ENCODE data around the gene RELB. TPM values are rescaled to one million over a fixed set of nuclear protein-coding genes. Genes with fewer than 3 reads are reported as not detected.

The RELB gene
- total RNA-seq, result 10 to 100 TPM in 3 of 4 donors, 1 to 10 TPM in 1; 8.1 to 15.1 (median 11.7) TPM

- TF ChIP-seq POLR2A (IDR thresholded peaks at IDR 0.05), result no peak
- TF ChIP-seq CTCF (IDR thresholded peaks at IDR 0.05), result no peak
- DNase-seq (ENCODE audit: low spot score in 2 of 2), result peak; percentile 93 to 99
- peak within 1 kb of the TSS; percentile 80 for H3K4me3 ChIP-seq (ENCODE audit: low read depth, poor library complexity, severe bottlenecking)
- intact Hi-C loops (cut with DNase I; ENCODE audit: low total_unique reads), result no loop called here
- WGBS, 2 donors, result 5 to 12% methylated on average over 13 to 19 of the region's 79 CpGs
Observed at GRCh38 chr19:45001087-45001739, at the start of gene RELB. Gene RELB, plus strand, starts transcription at chr19:45001464. Its CDS starts 116 bp downstream, at chr19:45001580.

GRCh38 chr19:44954278-44954648 lies 47.0 kb upstream of the RELB start:
- WGBS, 2 donors, result 22 to 27% methylated on average over 13 of the region's 13 CpGs
- peak in 1 of 2 donors; percentile 33 for DNase-seq (ENCODE audit: low spot score in 2 of 2)
- TF ChIP-seq POLR2A (IDR thresholded peaks at IDR 0.05) (no peak), CTCF (IDR thresholded peaks at IDR 0.05) (no peak)
- H3K4me3 ChIP-seq (ENCODE audit: low read depth, poor library complexity, severe bottlenecking), result peak overlapping the region; percentile 78
- intact Hi-C loops (cut with DNase I; ENCODE audit: low total_unique reads), result loop anchor here (5.0 kb wide), 1 partner anchor 52 kb away; no protein-coding TSS in a partner anchor

DNA sequence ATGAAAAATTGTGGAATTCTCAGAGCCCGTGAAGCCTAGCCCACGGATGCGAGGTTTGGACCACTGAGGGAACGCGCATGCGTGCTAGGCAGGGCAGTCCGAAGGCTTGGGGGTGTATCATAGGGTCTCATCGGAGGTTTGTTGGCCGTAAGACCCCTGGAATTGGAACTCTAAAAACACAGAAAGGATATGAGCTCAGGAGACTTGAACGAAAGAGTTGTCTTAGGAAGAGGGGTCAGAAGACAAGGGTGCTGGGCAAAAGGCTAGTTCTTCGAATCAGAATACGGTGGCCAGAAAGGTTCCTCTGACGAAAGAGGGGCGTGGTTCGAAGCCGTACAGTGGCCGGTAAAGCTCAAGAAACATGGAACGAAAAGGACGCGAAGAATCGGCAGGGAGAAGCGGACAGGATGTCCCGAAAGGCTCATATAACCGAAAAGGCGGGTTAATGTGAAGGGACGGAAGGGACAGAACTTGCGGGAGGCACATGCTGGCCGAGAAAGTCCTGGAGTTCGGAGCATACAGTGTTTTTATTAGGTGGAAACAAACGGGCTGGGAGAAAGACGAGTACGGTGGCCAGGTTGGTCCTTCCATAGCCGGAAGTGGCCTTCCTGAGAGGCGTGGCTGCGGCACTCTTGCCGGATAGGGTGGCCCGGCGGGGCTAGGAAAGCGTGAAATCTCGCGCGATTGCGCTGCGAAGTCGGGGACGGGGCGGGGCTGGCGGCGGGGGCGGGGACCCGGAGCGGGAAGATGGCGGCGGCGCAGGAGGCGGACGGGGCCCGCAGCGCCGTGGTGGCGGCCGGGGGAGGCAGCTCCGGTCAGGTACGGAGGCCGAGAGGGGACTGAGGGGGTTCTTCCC lies 46.4 kb upstream of the RELB start, which contains the start of gene CLPTM1:
Gene CLPTM1, plus strand, starts transcription at position 732 of the 856 bp plus-strand sequence. Its CDS starts 16 bp downstream, at position 748.
- intact Hi-C loops (cut with DNase I; ENCODE audit: low total_unique reads), result loop anchor here (5.0 kb wide), 1 partner anchor 53 kb away; no protein-coding TSS in a partner anchor
- H3K4me3 ChIP-seq (ENCODE audit: low read depth, poor library complexity, severe bottlenecking), result peak within 1 kb of the TSS; percentile 78
- peak; percentile 94 to 99 for DNase-seq (ENCODE audit: low spot score in 2 of 2)
- WGBS, 2 donors, result 0 to 1% methylated on average over 50 to 56 of the region's 65 CpGs
- peak in 1 of 2 donors; percentile 29 for TF ChIP-seq POLR2A (IDR thresholded peaks at IDR 0.05)
- TF ChIP-seq CTCF (IDR thresholded peaks at IDR 0.05), result peak in 1 of 3 donors; percentile 13

DNA sequence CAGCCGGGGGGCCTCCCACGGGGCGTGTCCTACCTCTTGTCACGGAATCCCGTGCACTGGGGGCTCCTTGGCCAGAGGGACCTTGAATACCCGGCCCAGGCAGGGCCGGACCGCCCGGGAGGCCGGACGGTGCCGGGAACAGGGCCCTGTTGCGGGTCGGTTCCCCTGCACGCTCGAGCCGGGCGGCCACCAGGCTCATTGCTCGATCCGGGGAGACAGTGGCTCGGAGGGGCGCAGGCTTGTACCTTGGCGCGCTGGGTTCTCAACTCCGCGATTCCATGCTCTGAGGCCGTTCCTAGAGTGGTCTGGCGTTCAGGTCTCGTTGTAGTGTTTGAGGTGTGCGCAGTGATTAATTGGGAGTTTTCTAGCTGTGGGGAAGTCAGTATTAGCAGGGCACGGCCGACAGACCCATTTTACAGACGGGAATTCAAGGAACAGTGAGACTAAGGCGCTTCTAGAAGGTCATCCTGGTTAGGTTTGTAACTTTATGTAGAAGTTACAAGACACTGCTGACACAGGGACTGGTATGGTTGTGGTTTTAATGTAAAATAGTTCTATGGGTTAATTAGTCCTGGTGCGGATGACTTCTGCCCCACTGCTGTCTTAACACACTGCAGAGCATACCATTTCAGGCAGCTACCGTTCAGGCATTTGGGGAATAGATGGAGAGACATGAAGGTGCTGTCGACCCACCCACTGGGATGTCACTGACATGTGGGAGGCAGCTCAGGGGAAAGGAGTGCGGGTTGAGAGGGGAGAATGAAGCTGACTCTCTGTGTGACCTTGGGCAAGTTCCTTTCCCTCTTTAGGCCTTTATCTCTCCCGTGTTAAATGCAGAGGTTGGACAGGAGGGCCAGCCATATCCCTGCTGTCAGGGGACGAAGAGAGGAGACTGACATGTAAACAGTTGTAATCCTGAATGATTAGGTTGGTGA lies 45.5 kb upstream of the RELB start:
- TF ChIP-seq CTCF (IDR thresholded peaks at IDR 0.05) (no peak), POLR2A (IDR thresholded peaks at IDR 0.05) (no peak)
- DNase-seq (ENCODE audit: low spot score in 2 of 2), result no peak
- intact Hi-C loops (cut with DNase I; ENCODE audit: low total_unique reads), result no loop called here
- peak overlapping the region; percentile 78 for H3K4me3 ChIP-seq (ENCODE audit: low read depth, poor library complexity, severe bottlenecking)
- 2 to 3% methylated on average over 28 to 34 of the region's 40 CpGs for WGBS, 2 donors

DNA sequence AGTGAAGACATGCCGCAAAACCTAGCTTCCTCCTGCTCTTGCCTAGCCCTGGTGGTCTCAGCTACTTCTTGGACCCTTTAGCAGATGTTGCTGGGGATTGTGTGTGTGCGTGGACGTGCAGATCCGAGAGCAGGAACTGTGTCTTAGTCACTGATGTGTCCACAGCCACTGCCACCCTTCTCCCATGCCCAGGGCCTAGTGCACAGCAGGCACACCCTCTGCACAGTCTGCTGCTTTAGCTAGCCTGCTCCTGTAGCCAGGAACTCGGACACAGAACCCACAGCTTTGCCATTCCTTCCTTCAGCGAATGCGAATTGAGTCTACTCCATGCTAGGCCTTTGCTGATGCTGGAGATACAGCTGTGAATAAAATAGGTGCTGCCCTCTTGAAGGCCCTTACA lies 43.7 kb upstream of the RELB start:
- no peak overlapping the region for H3K4me3 ChIP-seq (ENCODE audit: low read depth, poor library complexity, severe bottlenecking)
- WGBS, 2 donors, result 69 to 71% methylated on average over 7 of the region's 7 CpGs
- TF ChIP-seq POLR2A (IDR thresholded peaks at IDR 0.05) (no peak), CTCF (IDR thresholded peaks at IDR 0.05) (no peak)
- intact Hi-C loops (cut with DNase I; ENCODE audit: low total_unique reads), result no loop called here
- DNase-seq (ENCODE audit: low spot score in 2 of 2), result no peak
